Skeletal muscle cell (primary cell): ENCODE measurements around the gene ARHGAP4.

Experiments used
- DNase-seq: peaks from one replicate; pipeline ENCODE4 v3.0.0-alpha.2; 2010; ENCODE audit warnings: low read depth
- H3K4me3 ChIP-seq: 2 replicates; pipeline ENCODE4 v1.5.1; 2011; ENCODE audit warnings: low read depth, mild to moderate bottlenecking, control low read depth, low read length, moderate library complexity

The ARHGAP4 gene

DNA sequence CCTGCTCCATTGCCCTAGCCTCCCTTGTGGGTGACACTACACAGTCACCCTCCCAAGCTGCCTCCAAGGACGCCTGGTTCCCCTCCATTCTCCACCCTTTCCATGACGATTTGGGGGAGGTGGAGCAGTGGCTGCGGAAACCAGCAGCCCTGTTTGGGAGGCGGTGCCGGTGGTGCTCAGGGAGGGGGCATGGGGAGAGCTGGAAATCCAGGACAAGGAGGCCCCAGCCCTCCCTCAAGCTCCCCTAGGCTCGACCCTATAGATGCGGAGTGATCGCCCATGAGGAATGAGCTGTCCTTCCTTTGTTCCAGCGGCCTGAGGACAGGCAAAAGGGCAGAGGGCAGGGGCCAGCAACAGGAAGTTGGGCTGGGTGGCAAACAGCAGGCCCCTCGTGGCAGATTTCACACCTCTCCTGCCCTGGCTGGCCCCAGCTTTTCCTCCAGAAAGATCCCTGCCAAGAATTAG lies 22.0 kb upstream of the ARHGAP4 start:
- no peak for DNase-seq

DNA sequence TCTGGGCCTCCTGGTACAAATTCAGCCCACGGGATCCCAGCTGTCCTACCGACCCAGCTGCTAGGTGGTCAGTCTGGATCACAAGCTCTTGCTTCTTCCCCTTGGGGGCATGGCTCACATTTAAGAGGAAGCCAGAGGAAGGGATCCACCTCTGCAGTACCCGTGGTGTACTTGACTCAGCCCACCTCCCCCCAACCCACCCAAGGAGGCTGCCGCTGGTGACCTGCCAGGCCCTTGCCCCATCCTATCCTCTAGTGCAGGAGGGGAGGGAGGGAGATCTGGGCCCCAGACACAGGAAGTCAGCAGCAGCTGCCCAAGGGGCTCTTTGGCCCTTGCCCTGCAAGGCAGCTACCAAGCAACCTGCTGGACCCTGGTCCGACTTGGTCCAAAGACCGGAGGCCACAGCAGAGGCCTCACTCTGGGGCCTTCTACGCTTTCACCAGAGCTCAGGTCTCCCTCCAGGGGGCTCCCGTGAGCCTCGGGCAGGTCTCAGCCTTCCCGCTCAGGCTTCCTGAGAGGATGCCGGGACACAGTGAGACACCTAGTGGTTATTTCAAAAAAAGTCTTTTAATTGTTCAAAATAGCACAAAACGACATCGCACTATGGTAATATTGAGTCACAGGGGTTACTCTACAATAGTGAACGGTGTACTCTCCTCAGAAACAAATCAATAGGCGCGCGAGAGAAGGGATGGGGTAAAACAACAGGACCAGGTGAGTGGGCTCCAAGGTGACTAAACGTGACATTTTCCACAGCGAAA lies 21.1 kb upstream of the ARHGAP4 start:
- no peak overlapping the region for H3K4me3 ChIP-seq
- DNase-seq = no peak

More for the DNA sequence above, 22.0 kb upstream of the ARHGAP4 start:
- no peak overlapping the region for H3K4me3 ChIP-seq

DNA sequence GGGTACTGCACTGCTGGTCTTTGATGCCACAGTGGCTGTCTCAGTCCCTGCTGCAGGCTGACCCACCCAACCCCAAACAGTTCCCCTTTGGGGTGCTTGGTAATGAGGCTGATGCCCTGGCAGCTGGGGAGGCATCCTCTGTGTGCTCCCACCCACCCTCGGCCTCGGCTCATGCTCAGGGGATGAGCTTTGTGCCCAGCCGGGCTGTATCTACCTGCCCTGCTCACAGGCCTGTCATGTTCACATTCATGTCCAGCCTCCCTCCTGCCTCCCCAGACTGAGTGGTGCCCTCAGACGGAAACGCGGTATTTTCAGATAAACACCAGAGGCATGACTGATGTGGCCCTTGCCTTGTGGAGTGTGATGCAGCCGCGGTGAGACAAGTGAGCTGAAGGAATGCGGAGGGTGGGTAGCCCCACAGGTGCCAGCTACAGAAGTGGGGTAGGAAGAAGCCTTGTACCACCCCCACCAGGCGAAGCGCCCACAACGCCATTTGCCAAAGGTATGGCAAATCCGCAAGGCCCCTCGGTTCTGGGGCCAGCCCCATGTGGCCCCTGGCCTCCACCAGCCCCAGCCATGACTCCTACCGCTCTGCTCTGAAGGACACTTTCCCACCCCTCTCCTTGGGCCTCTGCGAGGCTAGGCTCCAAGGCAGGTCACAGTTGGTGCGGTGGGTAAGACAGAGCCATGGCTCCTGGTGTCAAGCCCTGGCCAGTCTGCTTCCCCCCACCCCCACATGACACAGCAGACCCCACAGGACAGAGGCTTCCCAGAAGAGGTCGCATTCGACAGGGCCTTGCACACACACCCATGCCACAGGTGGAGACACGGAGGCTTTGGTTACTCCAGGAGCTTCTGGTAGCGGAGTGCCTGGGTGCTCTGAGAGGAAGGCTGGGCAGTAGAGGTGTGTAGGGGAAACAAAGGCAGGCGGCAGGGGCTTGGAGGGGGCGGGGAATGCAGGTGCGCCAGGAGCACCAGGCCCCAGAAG lies 20.2 kb upstream of the ARHGAP4 start:
- H3K4me3 ChIP-seq = no peak overlapping the region
- DNase-seq = no peak

DNA sequence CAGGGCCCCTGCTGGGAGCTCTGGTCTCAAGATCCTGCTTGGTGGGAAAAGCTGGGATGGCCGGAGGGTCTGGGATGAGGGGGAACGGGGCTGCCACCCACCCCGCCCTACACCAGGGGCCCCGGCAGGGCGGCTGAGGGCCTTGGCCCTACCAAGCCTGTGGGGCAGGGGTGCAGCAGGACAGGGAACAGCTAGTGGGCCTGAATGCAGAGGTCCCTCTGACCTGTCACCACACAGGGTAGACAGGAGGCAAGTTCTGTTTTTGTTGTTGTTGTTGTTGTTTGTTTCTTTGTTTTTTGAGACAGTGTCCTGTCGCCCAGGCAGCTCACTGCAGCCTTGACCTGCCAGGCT lies 18.7 kb upstream of the ARHGAP4 start:
- DNase-seq = no peak
- no peak overlapping the region for H3K4me3 ChIP-seq

DNA sequence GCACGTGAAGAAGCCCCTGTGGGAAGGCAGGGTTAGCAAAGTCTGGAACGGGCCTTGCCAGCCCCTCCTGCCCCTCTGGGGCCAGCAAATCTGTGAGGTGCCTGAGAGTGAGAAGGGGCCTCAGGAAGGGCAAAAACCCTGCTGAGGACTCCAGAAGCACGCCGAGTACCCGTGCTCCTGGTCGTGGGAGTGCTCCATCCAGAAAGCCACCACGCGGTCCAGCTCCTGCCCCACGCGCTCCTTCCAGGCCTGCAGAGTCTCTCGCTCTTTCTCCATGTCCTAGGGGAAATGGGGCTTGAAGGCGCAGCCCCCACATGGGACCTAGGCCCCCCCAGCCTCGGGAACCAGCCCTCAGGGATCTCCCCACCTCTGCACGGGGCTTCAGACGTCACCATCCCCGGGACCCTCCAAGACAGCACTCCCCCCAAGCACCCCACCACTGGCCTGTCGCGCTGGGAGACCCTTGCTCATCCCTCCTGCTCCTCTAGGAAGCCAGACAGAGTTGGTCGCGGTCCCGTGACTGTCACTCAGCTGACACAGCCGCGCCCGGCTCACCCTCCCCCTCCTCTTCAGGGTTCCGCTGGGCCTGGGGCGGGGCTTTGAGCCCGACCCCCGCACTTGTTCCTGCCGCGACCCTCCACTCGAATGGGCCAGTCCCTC lies 18.2 kb upstream of the ARHGAP4 start, which contains the start of gene RENBP:
Gene RENBP (minus strand): TSS at position 504 of the 660 bp plus-strand sequence. CDS start 33 bp downstream, at position 471.
- no peak for DNase-seq
- no peak within 1 kb of the TSS for H3K4me3 ChIP-seq

DNA sequence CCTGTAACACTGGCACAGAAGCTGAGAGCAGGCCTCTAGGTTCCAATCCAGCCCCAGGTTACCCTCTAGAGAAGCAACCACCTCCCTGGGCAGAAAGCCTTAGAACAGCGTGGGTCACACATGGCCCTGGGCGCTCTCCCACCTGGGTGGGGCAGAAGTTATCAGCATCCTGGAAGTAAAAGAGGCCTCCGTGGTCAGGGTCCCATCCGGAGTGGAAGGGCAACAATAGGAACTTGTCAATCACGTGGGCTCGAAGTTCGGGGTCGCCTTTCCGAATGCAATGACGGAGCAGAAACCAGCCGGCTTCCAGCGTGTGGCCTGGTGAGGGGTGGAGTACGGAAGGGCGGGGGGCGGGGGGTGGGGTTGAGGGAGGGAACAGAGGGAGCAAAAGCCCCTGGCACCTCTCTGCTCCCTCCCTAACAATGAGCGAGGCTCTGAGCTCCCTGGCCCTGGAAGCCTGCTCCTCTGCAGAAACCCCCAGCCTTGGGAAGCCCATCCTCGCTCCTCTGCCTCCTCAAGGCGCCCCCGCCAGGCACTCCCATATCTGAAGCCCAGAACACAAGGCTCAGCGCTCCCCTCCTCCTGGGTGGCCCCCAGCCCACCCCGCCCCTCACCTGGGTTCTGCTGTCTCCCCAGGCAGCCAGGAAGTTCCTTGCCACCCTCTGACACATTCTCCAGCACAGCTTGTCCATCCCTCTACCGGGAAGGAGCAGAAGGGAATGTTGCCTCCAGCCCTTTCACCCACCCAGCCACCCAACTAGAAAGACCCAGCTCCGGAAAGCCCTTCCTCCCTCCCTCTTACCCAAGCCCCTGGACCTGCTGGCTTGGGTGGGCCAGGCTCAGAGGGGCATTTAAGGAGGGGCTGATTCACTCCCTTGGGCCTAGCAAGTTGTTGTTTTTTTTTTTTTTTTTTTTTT lies 15.5 kb upstream of the ARHGAP4 start:
- H3K4me3 ChIP-seq = no peak overlapping the region
- DNase-seq = no peak

DNA sequence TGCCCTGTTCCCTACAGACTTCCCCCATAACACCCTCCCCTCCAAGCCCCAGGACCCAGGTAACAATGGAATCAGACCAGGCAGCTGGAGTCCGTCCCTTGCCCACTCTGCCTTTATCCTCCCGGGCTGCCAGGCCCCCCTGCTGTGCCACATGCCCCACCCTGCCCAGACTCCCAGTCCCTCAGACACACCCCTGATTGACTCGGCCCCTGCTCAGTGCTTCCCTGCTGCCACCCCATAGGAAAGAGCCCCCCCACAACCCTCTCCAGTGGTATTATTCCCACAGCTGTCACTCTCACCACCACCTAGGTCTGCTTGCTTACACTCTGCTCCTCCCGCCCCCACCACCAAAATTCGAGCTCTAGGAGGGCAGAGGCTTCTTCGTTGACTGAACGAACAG lies 13.5 kb upstream of the ARHGAP4 start:
- no peak overlapping the region for H3K4me3 ChIP-seq
- no peak for DNase-seq

DNA sequence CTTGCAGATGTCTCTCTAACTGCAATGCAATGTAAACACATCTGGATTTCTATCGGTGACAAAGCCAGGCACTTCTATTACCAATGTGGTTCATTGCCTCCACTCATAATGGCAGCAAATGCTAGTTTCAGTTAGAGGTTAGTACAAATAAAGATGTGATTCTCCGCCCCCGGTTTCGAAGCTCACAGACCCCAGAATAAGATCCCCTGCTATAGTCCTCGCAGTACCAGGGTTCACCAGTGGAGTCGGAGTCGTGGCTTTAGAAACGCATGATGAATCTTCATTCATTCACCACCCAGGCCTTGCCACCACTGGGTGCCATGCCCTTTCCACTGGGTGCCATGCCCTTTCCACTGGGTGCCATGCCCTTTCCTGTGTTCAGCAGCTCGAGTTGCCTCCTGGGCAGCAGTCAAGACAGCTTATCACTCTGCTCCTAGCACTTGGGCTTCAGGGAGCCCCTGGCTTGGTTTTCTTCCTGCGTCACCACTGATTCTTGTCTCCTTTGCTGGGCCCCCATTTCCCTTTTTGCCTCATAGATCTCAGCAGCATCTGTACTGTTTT lies 12.2 kb upstream of the ARHGAP4 start:
- no peak for DNase-seq

DNA sequence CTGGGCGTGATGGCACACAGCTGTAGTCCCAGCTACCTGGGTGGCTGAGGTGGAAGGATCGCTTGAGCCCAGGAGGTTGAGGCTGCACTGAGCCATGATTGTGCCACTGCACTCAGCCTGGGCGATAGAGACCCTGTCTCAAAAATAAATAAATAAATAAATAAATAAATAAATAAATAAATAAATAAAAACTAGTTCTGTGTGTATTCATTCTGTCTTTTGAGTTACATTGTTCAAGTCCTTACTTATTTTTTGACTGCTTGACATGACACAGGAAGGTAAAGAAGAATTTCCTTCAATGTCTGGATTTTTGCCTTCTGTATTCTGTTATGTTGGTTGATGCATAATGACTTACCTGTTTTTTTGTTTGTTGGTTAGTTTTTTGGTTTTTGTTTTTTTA lies 11.0 kb upstream of the ARHGAP4 start:
- DNase-seq = no peak
- no peak overlapping the region for H3K4me3 ChIP-seq

More for the DNA sequence above, 12.2 kb upstream of the ARHGAP4 start:
- no peak overlapping the region for H3K4me3 ChIP-seq

DNA sequence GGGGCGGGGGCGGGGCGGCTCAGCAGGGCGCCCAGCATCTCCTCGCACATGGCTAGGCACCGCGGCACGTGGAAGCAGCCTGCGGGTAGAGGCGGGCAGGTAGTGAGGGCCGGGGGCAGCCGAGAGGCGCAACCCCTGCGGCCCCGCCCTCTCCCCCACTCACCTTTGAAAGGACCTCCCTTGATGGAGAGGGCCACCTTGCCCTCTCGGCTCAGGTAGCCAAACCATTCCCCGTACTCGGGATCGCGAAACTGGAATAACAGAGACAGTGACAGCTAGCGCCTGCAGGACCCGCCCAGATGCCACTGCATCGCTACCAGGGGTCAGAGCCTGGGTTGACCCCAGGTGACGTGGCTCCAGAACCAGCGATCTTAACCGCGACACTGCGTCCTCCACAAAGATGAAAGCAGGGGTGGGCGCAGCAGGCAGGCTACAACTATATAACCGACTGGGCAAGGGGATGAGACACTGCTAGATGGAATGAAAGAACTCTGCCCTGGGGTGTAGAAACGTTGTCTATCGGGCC lies 9.3 kb upstream of the ARHGAP4 start:
- peak overlapping the region; percentile 40 for H3K4me3 ChIP-seq

DNA sequence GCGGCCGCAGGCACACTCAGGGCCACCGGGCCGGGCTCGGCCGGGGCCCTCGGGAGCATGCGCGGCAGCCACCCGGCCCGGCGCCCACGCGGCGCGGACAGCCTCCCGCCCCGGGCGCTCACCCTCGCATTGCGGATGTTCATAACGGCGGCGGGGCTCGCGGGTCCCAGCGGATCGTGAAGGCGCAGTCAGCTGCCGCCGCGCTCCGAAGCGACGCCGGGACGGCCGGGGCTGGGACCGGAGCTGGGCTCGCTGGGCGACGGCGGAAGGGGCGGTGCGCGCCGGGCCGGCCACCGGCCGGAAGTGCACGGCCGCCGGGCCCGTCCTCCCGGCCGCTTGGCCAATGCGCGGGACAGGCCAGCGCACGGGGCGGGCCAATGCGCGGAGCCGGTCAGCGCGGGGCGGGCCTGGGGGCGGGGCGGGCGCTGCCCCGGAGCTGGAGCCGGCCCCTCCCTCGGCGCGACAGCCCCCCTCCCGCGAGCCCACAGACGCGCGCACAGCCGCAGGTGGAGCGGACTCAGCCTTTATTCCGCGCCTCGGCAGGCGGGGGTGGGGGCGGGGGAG lies 8.8 kb upstream of the ARHGAP4 start, which contains the start of gene NAA10:
Gene NAA10 (minus strand): TSS at position 276 of the 564 bp plus-strand sequence. CDS start 133 bp downstream, at position 143.
- peak within 1 kb of the TSS; percentile 62 for H3K4me3 ChIP-seq
- DNase-seq = no peak

More for the DNA sequence above, 9.3 kb upstream of the ARHGAP4 start:
- no peak for DNase-seq

DNA sequence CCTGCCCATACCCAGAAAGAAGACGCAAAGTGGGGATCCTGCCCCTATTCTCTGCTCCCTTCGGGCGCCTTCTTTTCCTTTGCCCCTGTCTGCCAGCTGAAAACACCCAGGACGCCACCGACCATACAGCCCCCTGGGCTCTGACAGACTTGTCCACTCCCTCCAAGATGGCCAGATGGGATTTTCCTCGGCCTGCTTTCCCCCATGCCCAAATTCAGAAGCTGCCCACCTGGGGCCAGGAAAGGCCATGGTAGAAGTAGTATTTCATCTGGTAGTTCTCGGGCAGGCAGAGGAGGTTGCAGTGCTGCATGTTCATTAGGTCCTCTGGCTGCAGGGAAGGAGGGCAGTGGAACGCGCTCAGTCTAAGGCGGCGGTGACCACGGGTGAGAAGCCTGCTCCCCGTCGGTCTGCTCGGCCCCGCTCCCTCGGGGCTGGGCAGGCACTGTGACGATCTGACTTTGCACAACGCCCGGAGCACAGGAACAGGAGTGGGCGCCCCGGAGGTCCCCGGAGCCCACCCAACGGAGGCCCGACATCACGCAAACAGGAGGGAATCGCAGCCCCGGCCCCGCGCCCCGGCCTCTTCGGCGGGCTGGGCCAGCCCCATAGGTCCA lies 8.2 kb upstream of the ARHGAP4 start:
- peak overlapping the region; percentile 62 for H3K4me3 ChIP-seq
- no peak for DNase-seq

DNA sequence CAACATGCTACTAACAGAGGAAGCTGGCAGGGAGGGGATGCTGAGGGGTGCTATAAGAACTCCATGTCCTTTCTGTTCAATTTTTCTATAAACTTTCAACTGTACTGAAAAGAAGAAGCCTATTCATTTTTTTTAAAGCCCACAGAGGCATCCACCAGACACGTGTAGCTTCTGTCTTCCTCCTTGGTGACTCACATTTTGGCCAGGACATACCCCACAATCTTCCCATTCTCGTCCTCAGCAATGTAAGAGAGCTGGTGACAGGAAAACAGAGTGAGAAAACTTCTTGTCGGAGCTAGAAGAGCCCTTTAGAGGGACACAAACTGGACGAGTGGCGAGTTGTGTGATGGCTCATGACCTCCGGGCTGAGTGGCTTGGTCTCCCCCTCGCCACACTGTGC lies 7.7 kb upstream of the ARHGAP4 start:
- DNase-seq = no peak
- peak overlapping the region; percentile 62 for H3K4me3 ChIP-seq

DNA sequence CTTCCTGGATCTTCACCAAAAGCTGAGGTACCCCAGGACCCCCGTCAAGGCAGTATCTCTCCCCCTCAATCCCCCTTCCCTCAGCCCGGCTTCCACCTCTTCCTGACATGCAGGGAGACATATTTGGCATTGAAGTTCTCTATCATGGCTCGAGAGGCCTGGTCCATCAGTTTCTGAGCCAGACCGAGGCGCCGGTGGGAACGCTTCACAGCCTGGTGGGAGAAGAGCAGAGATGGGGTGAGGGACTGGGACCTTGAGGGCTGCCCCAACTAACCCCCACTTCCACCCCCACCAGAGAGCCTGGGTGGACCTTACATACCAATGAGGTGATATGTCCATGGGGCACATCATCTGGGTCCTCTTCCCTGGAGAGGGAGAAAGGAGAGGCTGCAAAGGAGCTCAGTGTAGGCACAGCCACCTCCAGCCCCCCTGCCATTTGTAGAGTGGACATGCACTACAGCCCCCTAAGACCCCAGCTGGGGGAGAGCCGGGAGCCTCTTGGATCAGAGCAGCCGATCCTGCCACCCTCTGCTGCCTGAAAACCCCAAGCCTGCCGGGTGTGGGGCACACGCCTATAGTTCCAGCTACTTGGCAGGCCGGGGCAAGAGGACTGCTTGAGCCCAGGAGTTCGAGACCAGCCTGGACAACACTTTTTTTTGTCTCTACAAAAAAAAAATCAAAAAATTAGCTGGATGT lies 6.3 kb upstream of the ARHGAP4 start:
- DNase-seq = no peak
- no peak overlapping the region for H3K4me3 ChIP-seq

DNA sequence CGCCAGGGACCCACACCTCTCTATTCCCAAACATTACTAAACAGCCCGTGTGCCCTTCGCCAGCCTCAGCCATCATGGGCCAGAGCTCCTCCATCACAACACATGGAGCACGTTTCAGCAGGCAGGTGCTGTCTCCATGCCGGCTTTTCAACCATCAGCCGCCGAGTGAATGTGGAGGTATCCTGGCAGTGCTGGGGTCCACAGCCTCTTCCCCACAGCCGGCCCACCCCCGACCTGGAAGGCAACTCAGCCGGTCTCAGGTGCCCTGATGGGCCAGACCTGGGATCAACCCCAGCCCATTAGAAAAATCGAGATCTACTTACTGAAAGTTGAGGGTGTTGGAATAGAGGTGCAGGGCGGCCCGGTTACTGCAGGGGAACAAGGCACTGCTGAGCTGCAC lies 5.7 kb upstream of the ARHGAP4 start:
- H3K4me3 ChIP-seq = no peak overlapping the region
- no peak for DNase-seq

DNA sequence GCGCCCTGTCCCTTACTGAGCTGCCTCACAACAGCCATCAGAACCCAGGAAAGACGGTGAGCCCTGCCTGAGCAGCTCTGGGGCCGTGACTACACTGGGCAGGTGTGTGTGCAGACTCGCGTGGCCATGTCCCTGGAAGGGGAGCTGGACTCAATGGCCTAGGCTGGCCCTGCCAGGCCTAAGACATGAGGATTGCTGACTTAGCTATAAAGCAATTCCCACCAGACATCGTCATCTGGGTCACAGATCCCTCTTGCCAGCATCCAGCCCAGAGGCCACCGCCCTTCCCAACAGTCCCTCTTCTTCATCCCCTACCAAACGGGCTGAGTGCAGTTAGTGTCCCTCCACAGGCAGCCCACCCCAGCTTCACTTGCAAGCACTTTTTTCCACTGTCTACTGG lies 5.1 kb upstream of the ARHGAP4 start:
- no peak overlapping the region for H3K4me3 ChIP-seq
- no peak for DNase-seq
